ENCODE results near the gene NDUFAF2. TPM values are rescaled to one million over a fixed set of nuclear protein-coding genes. Genes with fewer than 3 reads are reported as not detected.
"Not testable (repeated sequence)": the region's sequence is repeated elsewhere in the genome, so short reads cannot be mapped to it uniquely, and the experiment has no call there.

Gene NDUFAF2
- total RNA-seq, 1 donor from 2014 or later = 33.1 TPM

GRCh38 chr5:61023131-61023530 lies 78.1 kb downstream of the NDUFAF2 start:
- TF ChIP-seq POLR2A (IDR thresholded peaks at IDR 0.05) = no peak
- TF ChIP-seq CTCF (IDR thresholded peaks at IDR 0.05) = no peak
- no peak for TF ChIP-seq POLR2AphosphoS5 (IDR thresholded peaks at IDR 0.05; ENCODE audit: insufficient read depth in 1 of 2, low read depth in 1 of 2)
- DNase-seq (ENCODE audit: extremely low spot score in 2 of 2) = no peak
- Histone ChIP-seq H3K27ac (no peak overlapping the region), H3K9me3 (no peaks in the 10 kb centered on the region), H3K4me3 (no peak overlapping the region), H3K27me3 (no peaks in the 10 kb centered on the region), H3K4me1 (no peaks in the 10 kb centered on the region), H3K36me3 (no peaks in the 10 kb centered on the region)
- intact Hi-C loops (cut with DNase I) = no loop called here

- intact Hi-C loops (cut with DNase I) = no loop called here
- no peak overlapping the region for H3K4me3 ChIP-seq
- DNase-seq (ENCODE audit: extremely low spot score in 2 of 2) = no peak
- no peaks in the 10 kb centered on the region for H3K36me3 ChIP-seq
- no peak for TF ChIP-seq POLR2AphosphoS5 (IDR thresholded peaks at IDR 0.05; ENCODE audit: insufficient read depth in 1 of 2, low read depth in 1 of 2)
- TF ChIP-seq CTCF (IDR thresholded peaks at IDR 0.05) = no peak
- H3K4me1 ChIP-seq = no peaks in the 10 kb centered on the region
- no peaks in the 10 kb centered on the region for H3K9me3 ChIP-seq
- no peaks in the 10 kb centered on the region for H3K27me3 ChIP-seq
- H3K27ac ChIP-seq = no peak overlapping the region
Observed at GRCh38 chr5:61026004-61026403, 81.0 kb downstream of the NDUFAF2 start.

- intact Hi-C loops (cut with DNase I) = no loop called here
- H3K4me1 ChIP-seq = no peaks in the 10 kb centered on the region
- no peaks in the 10 kb centered on the region for H3K27me3 ChIP-seq
- DNase-seq (ENCODE audit: extremely low spot score in 2 of 2) = no peak
- no peaks in the 10 kb centered on the region for H3K9me3 ChIP-seq
- TF ChIP-seq POLR2A (IDR thresholded peaks at IDR 0.05) (no peak), POLR2AphosphoS5 (IDR thresholded peaks at IDR 0.05; ENCODE audit: insufficient read depth in 1 of 2, low read depth in 1 of 2) (no peak), CTCF (IDR thresholded peaks at IDR 0.05) (no peak)
- no peaks in the 10 kb centered on the region for H3K36me3 ChIP-seq
- no peak overlapping the region for H3K27ac ChIP-seq
- no peak overlapping the region for H3K4me3 ChIP-seq
Observed at GRCh38 chr5:61028382-61028781, 83.4 kb downstream of the NDUFAF2 start.

GRCh38 chr5:61029456-61030162 lies 84.6 kb downstream of the NDUFAF2 start:
- H3K27me3 ChIP-seq = no peaks in the 10 kb centered on the region
- no peaks in the 10 kb centered on the region for H3K9me3 ChIP-seq
- H3K27ac ChIP-seq = no peak overlapping the region
- TF ChIP-seq POLR2A (IDR thresholded peaks at IDR 0.05) (no peak), POLR2AphosphoS5 (IDR thresholded peaks at IDR 0.05; ENCODE audit: insufficient read depth in 1 of 2, low read depth in 1 of 2) (no peak), CTCF (IDR thresholded peaks at IDR 0.05) (no peak)
- H3K36me3 ChIP-seq = no peaks in the 10 kb centered on the region
- no peak overlapping the region for H3K4me3 ChIP-seq
- DNase-seq (ENCODE audit: extremely low spot score in 2 of 2) = no peak
- intact Hi-C loops (cut with DNase I) = no loop called here
- H3K4me1 ChIP-seq = no peaks in the 10 kb centered on the region

GRCh38 chr5:61030163-61030482 lies 85.1 kb downstream of the NDUFAF2 start:
- H3K4me1 ChIP-seq = no peaks in the 10 kb centered on the region
- H3K36me3 ChIP-seq = no peaks in the 10 kb centered on the region
- no peaks in the 10 kb centered on the region for H3K27me3 ChIP-seq
- DNase-seq (ENCODE audit: extremely low spot score in 2 of 2) = no peak
- H3K4me3 ChIP-seq = no peak overlapping the region
- H3K9me3 ChIP-seq = no peaks in the 10 kb centered on the region
- no peak for TF ChIP-seq CTCF (IDR thresholded peaks at IDR 0.05)
- no peak for TF ChIP-seq POLR2A (IDR thresholded peaks at IDR 0.05)
- no peak for TF ChIP-seq POLR2AphosphoS5 (IDR thresholded peaks at IDR 0.05; ENCODE audit: insufficient read depth in 1 of 2, low read depth in 1 of 2)
- intact Hi-C loops (cut with DNase I) = no loop called here
- H3K27ac ChIP-seq = no peak overlapping the region

- intact Hi-C loops (cut with DNase I); DNase-seq (ENCODE audit: extremely low spot score in 2 of 2); H3K4me1 ChIP-seq; H3K27ac ChIP-seq; H3K27me3 ChIP-seq; H3K4me3 ChIP-seq; H3K36me3 ChIP-seq; H3K9me3 ChIP-seq: not testable (repeated sequence)
Observed at GRCh38 chr5:61031301-61031700, 86.3 kb downstream of the NDUFAF2 start.
